Mammary epithelial cell (primary cell): Measurements from ENCODE around the gene NUMA1.

Experiments used
- CTCF ChIP-seq, 2 donors: IDR thresholded peaks in 1 of 2; conservative IDR thresholded peaks in 1 of 2; 2 replicates each; pipeline ENCODE4 v1.5.1; 2011 to 2012; ENCODE audit warnings: inconsistent platforms in 2 of 2, low read length in 2 of 2, mild to moderate bottlenecking in 2 of 2, control low read depth in 1 of 2, low read depth in 1 of 2; ENCODE audit not compliant: insufficient read depth in 1 of 2; ENCODE audit errors: extremely low read depth in 1 of 2
- EZH2 ChIP-seq: IDR thresholded peaks from 2 replicates; pipeline ENCODE4 v1.6.1; 2012; ENCODE audit warnings: low read length, inconsistent platforms, borderline replicate concordance

- TF ChIP-seq CTCF (conservative IDR thresholded peaks at IDR 0.05 in 1 of 2, IDR thresholded peaks at IDR 0.05 in 1 of 2; ENCODE audit: extremely low read depth in 1 of 2, insufficient read depth in 1 of 2, low read depth in 1 of 2, low read length in 2 of 2) (no peak), EZH2 (no peak)
These were observed 34.5 kb downstream of the NUMA1 start for GRCh38 chr11:72045849-72046248.
